Daoy (cell line): ENCODE data around the gene SRSF1. TPM values are rescaled to one million over a fixed set of nuclear protein-coding genes. Genes with fewer than 3 reads are reported as not detected.
"Not testable (repeated sequence)": the region's sequence is repeated elsewhere in the genome, so short reads cannot be mapped to it uniquely, and the experiment has no call there.

Experiments
- DNase-seq: peaks from one replicate; pipeline ENCODE4 v3.0.0-alpha.2; 2015; ENCODE audit warnings: low read depth
- total RNA-seq: library from RNA; depleted of rRNA; stranded (reverse); fragments of >200 nt; shearing (Covaris generic); gene quantifications from 2 replicates; pipeline ENCODE4 v1.2.3, GENCODE V29; 2014; rRNA removed

Gene SRSF1
- total RNA-seq, 1 experiment from 2014 or later = 499 TPM

DNA sequence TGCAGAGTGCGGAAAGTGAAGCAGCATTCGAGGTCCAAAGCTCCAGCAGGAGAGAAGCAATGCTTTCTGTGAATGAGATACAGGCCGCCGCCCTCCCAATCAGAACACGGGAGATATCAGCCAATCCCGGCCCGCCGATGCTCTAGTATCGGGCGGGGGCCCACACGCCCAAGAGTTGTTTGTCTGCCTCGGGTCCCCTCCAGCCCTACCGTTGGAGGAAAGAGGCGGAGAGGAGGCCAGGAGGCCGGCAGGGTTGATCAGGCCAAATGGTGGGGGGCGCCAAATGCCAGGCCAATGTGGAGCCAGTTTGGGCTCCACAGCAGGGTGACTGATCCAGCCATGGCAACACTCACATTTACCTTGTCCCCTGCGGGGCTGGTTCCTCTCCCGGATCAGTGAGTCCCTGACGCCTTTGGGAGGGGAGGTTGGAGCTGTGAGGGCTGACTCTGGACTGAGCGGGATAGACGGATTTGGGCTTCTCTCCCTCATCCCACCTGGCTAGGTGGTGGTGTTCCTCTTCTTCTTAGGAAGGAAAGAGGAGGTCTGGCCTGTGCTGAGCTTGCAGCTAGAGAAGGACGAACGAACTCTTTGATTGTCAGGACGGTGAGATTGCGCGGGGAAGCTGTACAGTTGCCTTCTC lies 41.4 kb downstream of the SRSF1 start:
- DNase-seq = no peak

DNA sequence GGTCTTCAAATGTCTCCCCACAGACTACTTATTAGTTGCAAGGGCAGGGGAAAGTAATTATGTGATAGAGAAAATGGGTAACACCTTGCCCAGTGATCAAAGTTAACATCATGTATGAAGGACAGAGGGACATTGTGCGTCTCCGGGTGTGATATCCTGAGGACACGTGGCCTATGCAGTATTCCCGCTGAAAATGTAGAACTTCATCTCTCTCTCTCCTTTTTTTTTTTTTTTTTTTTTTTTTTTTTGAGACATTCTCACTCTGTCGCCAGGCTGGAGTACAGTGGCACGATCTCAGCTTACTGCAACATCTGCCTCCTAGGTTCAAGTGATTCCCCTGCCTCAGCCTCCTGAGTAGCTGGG lies 43.9 kb downstream of the SRSF1 start:
- DNase-seq = no peak

DNA sequence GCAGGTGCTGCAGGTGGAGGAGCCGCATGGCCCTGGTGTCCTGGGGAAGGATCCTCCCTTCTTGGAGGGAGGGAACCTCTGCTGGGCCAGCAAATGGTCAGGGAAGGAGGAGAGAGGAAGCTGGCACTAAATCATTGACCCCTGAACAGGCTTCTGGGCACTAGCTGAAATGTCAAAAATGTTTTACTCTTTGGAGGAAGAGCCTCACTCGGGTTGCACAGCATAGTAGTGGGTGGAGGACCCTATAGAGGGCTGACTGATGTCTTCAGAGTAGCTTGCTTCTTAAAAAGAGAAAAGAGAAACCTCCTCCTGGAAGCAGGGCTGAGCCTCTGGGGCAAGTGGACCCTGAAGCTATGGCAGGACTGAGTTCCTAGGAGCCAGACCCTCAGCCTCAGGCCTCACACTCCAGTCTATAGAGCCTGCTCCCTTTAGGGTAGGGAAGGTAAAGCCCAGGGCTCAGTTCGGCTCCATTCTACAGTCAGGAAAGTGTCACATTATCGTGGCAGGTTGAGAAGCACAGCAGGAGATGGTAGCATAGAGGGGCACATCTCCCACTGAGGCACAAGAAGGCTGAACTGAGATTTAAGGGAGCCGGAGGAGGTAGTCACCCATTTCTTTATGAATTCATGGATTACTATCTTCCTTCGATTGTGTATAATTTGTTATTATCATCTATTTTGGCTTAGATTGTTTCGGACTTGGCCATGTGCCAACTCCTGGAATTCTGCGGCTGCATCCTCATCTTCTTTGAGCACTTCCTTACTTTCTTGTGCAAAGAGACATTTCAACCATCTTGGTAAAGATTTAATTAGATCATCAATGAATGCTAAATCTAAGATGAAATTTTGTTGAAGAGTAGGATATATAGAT lies 44.5 kb downstream of the SRSF1 start:
- no peak for DNase-seq

DNA sequence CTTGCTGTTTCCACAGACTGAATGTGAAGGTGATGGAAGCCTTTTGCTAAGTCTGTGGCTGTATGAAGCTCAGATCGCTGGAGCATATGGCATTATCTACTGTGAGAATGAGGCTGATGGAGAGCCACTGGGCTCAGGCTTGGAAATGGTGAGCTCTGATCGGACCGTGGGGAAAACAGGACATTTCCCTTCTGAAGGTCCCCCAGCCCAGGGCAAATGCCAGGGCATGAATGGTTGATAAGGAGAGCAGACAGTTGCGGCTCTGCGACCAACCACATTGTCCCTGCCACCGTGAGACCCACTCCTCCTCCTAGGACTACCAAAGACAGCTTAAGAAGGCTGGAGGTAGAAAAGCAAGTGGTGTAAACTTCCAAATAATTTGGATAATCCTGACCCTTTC lies 47.1 kb downstream of the SRSF1 start:
- DNase-seq = no peak

DNA sequence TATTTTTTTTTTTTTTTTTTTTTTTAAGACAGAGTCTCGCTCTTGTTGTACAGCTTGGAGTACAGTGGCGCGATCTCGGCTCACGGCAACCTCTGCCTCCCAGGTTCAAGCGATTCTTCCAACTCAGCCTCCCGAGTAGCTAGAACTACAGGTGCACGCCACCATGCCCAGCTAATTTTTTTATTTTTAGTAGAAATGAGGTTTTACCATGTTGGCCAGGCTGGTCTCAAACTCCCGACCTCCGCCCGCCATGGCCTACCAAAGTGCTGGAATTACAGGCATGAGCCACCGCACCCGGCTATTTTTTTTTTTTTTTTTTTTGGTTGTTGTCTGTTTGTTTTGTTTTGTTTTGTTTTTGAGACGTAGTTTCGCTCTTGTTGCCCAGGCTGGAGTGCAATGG lies 48.7 kb downstream of the SRSF1 start:
- DNase-seq = not testable (repeated sequence)

DNA sequence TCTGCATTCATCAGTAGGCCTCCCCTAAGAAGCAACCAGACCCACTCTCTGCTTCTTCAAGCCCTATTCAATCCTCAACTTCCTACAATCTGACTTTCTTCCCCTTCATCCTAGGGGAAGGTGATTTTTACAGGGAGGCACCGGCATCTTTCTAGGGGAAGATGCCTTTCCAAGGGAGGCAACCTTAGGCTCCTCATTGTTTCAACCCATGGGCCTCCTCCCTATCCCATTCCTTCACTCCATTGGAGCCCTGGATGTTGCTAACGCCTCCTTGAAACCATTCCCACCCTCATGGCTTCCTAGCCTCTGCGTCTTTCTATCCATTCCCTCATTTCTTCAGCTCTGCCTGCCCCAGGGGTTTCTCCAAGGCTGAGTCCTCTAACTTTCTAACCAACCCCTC lies 49.2 kb downstream of the SRSF1 start:
- no peak for DNase-seq

DNA sequence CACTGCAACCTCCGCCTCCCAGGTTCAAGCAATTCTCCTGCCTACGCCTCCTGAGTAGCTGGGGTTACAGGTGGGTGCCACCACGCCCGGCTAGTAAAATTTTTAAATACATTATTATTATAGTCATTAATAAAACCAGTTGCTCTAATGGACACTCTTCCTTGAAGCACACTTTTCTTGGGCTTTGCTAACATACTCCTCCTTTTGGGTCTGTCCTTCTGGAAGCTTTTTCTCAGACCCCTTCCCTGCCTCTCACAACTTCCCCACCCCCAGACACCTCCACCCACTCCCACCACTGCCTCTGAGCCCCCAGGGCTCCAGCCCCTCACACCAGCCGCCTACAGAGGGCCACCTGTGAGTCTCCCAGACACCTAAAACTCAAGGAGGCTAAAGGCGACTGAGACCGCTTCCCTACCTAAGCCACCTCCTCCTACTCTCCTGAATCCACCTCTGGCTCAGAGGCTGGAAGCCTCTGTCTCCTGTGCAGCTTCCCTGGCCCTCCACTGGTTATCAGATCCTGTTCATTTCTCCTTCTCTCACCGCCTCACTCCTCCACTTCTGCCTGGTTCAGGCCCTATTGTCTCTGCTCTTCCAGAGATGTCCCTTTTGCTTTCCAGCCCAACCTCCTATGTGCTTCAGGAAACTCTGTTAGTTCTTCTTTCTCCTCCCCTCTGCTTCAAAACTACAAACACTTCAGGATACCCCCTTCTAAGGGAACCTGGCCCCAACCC lies 49.8 kb downstream of the SRSF1 start:
- DNase-seq = no peak

DNA sequence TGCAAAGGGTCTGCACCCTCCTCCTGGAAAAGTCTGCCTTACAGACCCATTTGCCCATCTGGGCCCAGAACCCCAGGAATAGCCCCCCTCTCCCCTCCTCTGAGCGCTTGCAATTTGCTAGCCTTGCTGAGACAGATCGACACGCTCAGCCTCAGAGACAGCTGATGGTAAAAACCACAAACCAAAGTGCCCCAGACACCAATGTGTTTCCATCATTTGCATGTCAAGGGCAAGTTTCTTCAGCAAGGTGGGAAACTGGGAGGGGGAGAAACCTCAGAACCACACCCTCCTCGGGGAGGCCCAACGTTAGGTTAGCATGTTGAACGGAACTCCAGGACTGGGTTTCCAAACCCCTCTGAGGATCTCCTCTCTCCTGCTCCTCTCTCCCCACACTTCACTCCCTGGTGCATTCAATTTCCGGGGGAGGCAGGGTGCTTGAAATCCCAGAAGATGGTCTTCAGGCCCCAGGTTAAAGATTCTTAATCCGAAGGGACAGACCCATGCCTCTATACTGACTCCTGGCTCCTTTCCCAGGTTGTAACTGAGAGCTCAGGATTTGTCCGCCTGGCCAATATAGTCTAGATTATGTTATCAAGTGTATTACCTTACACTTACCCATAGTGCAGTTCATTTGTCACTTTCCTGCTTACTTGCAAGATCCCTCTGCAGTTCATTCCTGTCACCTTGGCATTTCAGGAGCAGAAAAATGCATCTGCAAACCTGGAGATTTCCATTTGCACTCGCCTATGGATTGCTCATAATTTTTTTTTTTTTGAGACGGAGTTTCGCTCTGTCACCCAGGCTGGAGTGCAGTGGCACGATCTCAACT lies 50.5 kb downstream of the SRSF1 start:
- no peak for DNase-seq

DNA sequence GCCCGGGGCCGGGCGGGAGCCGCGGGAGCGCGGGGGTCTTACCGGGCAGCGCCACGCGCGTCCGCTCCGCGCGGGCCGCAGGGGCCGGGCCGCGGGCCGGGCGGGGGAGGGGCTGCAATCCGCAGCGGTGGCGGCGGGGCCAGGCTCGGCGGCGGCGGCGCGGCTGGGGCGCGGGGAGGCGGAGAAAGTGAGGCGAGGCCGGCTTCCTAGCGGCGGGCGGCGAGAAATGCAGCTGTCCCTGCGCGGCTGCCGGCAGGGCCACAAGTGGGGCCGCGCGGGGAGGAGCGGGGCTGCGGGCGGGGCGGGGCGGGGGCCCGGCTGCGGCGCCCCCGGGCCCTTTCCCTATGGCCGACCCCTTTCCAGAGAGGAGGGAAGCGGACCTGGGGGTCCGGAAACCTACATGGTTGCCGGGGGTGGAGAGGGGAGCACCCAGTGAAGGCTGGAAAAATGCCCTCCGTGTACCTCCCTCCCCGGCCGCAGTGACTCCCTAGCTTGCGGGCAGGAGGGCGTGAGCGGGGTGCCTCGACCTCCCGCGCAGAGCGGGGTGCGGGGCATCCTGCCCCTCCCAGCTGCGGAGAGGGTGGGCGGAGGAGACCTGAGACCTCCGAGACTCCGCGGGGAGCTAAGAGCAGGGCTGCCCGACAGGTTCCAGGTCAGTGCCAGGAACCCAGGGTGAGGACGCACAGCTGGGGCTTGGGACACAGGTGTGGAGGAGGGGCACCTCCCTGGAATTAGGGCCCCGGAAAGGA lies 51.7 kb downstream of the SRSF1 start, which contains the start of gene CUEDC1:
Gene CUEDC1, minus strand, starts transcription at position 230 of the 749 bp plus-strand sequence. CDS start 69,848 bp downstream, outside the sequence.
- peak; percentile 69 for DNase-seq

DNA sequence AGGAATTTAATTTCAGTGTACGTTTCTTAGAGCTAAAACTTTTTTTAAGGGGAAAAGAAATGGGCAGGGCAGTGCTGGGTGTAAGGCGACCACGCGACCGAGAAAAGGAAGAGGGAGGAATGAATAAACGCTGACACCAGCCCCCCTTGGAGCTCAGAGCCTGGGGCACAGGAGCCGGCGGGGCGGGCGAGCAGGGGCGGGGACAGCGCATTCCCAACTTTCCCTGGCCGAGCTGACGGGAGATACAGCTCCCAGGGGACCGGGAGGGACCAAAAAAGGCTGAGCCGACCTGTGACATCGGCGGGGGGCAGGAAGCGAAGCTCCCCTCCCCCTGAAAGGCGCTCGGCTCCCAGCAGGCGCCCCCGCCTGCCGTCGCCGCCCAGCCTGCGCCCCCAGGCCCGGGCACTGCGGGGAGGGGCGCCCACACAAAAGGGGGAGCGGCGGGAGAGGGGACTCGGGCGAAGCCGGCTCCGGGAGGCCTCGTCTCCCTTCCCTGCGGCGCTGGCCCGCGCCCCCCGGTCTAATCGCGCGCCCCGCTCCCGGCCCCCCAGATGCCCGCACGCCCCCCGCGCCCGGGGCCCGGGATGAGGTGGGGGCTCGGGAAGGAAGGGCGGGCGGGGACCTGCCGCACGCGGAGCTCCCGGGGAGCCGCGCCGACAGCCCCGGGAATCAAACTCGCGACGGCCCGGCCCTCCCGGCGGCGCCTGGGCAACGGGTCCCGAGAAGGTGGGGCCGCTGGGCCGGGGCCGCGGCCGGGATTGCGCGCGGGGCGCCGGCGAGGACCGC lies 52.5 kb downstream of the SRSF1 start:
- peak; percentile 85 for DNase-seq

DNA sequence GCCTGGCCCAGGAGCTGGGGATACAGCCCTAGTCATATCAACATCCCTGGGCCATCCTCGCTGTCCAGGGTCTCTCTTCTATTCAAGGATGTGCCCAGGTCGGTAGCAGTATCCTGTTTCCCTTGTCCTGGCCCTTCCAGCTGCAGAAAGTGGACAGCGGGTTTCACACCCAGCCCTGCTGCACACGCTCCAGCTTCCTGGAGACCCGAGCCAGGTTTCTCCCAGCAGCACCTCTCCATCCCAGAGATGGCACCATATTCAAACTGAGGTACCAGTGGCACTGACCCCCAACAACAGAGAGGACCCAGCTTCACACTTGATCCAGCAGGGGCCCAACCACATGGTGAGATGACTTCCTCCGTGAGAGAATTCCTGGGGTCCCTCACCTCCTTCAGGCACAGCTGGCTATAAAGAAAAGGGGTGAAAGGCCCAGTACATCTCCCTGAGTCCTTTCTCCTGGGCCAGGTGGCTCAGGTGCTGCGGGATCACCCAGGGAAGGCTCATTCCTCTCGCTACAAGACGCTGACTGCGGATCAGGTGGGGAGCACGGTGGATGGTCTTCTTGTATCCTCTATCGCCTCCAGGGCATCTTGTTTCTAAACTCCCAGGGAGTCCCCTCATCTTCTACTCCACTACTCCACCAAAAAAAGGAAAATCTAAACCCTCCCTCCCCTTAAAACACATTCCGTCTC lies 53.2 kb downstream of the SRSF1 start:
- no peak for DNase-seq

Other genes starting within 250 kb of the SRSF1 start
- 34.0 and 51.2 TPM in 2 replicates for gene MRPS23, start 157.2 kb downstream of the SRSF1 start, total RNA-seq
- gene CUEDC1, start 51.8 kb downstream of the SRSF1 start, total RNA-seq = 5.0 and 7.0 TPM in 2 replicates
- gene VEZF1, start 19.0 kb downstream of the SRSF1 start, total RNA-seq = 27.3 and 33.1 TPM in 2 replicates
- gene DYNLL2, start 76.2 kb upstream of the SRSF1 start, total RNA-seq = 5.5 and 8.8 TPM in 2 replicates
- 0.06 TPM in 1 of 2 replicates, not detected in the other for gene OR4D1, start 141.1 kb upstream of the SRSF1 start, total RNA-seq
- gene OR4D2, start 159.7 kb upstream of the SRSF1 start, total RNA-seq = not detected in 2 replicates
- gene EPX, start 185.5 kb upstream of the SRSF1 start, total RNA-seq = not detected in 2 replicates
- gene MKS1, start 212.0 kb upstream of the SRSF1 start, total RNA-seq = 3.3 and 16.3 TPM in 2 replicates
- 0.06 TPM in 1 of 2 replicates, not detected in the other for gene LPO, start 231.3 kb upstream of the SRSF1 start, total RNA-seq